Stimulated activated CD8-positive, alpha-beta memory T cell treated with anti-CD3 and anti-CD28 coated beads, Interleukin-15, amount 100 ng/mL, for 24 hours (primary cell): ENCODE measurements around the gene LGR4.

Experiments
- DNase-seq: peaks from one replicate; pipeline ENCODE4 v3.0.0-alpha.2; 2020; ENCODE audit warnings: low read depth

LGR4 gene

DNA sequence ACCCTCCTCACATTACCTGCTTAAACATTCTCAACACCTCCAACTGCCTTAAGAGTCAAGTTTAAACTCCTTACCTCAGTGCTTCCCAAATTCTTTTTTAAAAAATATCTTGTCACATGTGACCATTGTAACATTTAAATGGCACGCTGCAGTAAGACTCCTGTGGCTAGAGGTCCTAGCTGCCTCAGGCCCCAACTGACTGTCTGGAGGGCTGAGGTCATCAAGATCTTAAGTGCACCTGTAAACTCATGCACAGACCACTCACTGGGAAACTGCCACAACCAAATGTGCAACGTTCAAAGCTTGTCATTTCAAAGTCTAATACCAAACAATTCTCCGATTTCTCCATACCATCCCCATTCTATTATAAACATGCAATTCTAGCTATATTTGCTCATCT, 93.1 kb downstream of the LGR4 start:
- DNase-seq: no peak

DNA sequence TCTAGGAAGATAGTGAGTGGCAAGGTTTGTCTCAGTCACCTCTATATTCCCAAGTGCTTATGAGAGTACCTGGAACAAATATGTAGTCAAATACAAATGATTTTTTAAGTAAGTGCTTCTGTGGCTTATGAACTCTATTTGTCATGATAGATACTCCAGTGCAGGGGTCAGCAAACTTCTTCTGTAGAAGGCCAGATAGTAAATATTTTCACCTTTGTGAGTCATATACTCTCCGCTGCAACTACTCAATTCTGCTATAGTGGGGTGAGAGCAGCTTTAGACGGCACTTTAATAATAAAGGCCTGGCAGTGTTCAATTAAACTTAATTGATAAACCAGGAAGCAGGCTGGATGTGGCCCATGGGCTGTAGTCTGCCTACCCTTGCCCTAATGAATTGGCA, 97.2 kb downstream of the LGR4 start:
- no peak for DNase-seq

DNA sequence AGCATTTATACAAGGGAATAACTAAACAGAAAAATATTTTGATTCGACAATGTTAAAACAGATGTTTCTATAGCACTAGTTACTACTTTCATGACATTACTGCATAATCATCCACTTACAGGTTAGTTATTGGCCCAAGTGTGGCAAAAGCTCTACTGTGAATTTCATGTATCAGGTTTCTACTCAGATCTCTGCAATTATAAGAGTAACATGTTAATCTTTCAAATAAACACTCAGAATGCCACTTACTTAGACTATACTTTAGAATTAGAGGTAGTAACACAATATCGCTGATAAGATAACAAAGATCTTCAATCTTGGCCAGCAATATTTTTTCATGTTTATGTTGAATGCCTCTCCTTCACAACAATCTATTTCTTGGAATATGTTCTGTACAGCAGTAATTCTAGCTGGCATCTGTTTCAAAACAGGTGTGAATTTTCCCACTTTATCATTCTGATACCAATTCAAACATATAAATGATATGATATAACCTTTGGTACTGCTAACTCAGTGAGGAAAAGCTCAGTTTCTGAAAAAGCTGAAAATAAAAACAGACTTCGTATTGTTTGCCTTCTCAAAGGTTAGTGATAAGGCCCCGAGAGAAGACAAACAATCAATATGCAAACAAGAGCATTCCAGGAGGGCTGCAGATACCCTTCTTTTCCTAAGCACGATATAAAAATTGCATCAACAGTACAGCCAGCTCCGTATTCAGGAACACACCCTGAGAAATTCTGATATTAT, 98.6 kb downstream of the LGR4 start:
- no peak for DNase-seq

GRCh38 chr11:27373392-27373791, 99.2 kb downstream of the LGR4 start:
- no peak for DNase-seq

DNA sequence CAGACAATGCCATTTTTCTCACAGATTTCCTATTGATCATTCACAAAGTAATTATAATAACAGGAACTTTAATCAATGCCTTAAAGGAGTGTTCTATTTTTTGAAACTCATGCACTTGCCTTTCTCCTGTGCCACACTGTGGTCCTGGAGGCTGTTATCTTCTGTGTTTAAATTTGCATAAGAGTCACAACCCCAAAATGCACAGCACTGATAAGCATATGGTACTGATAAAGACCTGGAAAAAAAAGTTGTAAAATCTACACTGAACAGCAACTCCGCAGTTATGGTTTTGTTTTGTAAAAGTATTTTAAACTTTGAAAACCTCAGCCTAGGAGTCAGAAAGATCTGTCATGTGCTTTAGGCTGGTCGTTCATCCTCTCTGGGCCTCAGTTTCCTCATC, 100.4 kb downstream of the LGR4 start:
- no peak for DNase-seq

- DNase-seq: no peak
These were observed 101.1 kb downstream of the LGR4 start for GRCh38 chr11:27371489-27371888.

DNA sequence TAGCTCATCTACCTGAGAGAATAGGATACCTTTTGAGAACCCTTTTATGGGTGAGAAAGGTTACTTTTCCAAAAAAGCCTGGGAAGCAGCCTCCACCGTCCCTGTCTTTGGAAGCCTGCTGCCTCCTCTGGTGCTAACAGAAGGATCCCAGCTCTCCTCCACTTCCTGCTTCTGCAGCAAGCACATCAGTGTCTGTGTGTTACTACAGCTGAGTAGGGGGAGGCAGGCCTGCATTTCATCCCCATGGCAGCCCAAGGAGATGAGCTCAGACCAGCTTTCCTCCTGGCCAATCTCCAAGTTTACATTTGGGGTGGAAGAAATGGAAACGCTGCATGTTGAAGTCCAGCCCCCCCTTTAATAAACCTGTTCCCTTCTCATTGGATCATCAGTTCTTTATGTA, 102.2 kb downstream of the LGR4 start:
- no peak for DNase-seq

GRCh38 chr11:27367881-27368280, 104.7 kb downstream of the LGR4 start:
- DNase-seq: no peak

- no peak for DNase-seq
These were observed 108.9 kb downstream of the LGR4 start for GRCh38 chr11:27363576-27364117.

DNA sequence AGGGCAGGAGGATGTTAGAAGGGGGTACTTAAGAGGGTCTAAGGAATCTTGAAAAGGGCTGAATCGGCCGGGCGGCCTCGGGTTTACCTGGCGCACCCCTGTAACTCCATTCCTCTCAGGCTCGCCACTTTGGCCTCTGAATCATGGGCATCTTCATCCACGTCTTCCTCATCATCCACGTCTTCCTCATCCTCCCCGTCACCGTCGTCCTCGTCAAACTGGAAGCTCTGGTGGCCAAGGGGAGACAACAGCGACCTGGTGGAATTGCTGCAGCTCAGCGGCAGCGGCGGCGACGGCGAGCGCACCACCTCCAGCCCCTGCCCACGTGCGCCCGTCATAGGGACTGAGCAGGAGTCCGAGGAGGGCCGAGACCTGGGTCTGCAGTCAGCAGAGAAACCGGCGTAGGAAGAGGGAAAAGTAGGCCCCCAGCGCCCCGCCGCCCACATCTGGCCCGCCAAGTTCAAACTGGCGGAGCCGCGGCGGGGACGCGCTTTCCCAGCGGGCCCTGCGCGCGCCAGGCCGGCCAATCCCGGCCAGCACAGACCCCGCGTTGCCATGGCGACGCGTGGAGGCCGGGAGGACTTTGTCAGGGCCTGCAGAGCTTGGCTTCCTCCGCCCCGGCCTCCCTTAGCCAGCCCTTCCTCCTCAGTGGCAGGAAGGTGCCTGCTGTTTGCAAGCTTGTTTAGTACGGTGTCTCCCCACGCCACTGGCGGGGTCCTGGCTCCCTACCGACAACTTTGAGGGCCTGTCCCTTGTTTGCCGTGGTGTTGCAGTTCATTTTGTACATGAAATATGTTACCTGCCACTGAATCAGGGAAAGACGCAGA, 109.6 kb downstream of the LGR4 start, which contains the start of gene CCDC34:
Gene CCDC34 (minus strand): TSS at position 467 of the 827 bp plus-strand sequence. CDS start 21 bp downstream, at position 446.
- peak; percentile 84 for DNase-seq

- no peak for DNase-seq
These were observed 110.8 kb downstream of the LGR4 start for GRCh38 chr11:27361649-27362431.

DNA sequence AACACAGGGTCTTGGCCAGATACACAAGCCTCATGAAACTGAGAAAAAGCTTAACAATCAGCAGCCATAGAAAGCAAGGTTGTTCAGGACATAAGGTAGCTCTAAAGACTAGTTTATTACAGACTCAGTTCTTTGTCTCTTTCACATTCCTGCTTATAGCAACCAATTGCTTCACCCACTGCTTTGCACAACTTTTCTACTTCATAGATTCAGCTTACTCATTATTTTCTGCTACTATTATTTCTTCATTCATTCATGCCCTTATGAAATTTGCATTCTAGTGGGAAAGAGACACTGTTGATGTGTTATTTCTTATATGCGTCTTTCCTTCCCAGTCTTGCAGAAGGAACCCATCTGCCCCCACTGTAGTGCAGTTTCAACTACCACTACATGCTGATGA, 114.3 kb downstream of the LGR4 start:
- no peak for DNase-seq

DNA sequence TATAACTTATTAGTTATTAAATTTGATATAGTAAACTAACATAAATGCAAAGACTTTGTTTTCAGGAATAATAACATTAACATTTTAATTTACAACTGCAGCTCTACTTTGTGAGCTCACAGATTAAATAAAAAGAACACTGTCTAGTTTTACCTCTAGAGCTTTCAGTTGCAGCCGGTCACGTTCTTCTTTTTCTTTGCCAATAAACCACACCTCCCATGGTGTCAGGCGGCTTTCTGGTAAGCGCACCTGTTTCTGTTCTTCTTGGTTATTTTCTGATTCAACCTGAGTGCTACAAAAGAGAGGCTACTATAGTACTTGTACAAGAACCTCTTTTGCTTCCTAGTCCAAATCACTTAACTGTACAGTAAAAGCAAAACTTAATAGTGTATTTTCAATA, 115.3 kb downstream of the LGR4 start:
- no peak for DNase-seq

GRCh38 chr11:27356624-27357222, 115.9 kb downstream of the LGR4 start:
- DNase-seq: no peak

GRCh38 chr11:27355575-27356104, 117.0 kb downstream of the LGR4 start:
- DNase-seq: no peak

- DNase-seq: no peak
These were observed 118.1 kb downstream of the LGR4 start for GRCh38 chr11:27354359-27354965.

DNA sequence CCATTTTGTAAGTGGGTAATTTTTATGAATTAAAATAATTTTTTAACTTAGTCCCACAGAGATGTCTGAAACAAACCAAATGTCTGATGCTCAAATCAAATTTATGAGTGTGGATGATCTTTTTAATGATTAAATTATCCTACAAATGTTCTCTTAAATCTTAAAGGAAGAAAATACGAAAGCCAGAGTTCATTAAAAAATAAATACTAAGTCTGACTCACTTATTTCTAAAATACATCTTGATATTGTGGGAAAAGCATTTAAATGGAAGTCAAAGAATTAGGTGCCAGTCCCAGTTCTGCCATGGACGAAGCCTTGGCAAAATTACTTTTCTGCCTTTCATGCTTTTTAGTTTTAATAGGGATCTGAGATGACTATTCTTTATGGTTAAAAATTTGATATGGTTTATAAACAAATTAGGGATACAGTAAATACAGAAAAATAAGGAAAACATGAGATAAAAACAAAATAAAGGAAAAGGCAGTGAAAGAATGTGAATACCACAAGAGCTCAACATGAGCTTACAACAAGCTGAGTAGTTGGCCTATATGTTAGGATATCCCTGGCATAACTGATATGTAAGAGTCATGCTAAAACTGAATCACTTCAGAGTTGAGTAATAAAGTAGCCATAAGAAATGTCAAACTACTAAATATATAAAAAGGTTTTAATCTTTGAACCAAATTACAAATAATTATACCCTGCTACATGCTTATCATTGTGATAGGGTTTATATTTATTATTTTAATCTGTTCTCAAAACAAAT, 118.8 kb downstream of the LGR4 start:
- DNase-seq: no peak

DNA sequence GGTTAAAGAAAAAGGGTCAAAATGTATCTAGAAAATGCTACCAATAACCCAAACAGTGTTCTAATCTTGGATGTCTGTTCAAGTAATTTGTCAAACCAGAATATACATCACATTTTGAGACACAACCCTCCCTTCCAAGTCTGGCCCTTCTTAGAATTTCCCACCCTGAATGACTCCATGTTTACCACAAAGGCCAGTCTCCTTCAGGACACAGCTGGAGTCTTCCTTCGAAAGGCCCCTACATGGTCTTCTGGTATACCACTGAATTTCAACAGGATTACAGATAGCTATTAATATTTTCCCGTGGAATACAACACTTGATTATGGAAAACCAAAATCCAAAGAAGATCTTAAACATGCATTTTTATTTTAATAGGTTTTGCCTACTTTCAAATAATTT, 119.8 kb downstream of the LGR4 start:
- DNase-seq: no peak

GRCh38 chr11:27350511-27350910, 122.1 kb downstream of the LGR4 start:
- no peak for DNase-seq

DNA sequence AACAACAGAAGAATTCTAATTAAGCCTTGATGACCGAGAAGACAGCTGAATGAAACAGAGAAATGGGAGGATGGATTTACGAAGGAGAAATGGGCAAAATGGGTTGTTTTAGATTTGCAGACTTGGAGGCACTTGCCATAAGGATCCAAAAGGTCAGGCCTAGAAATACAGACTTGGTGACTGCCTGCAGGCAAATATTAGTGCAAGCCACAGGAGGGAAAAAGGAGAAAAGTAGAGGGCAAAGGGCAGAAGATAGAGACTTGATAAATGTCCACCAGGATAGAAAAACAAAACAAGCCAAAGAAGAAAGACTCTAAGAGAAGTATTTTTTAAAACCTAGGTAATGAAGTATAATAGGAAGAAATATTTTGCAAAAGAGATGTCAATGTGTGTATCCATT, 122.7 kb downstream of the LGR4 start:
- no peak for DNase-seq
